Measurements from ENCODE around the gene KTN1. TPM values are rescaled to one million over a fixed set of nuclear protein-coding genes. Genes with fewer than 3 reads are reported as not detected.

Gene KTN1
- total RNA-seq, 2 experiments from 2014 or later: 59.9 to 68.4 TPM

GRCh38 chr14:55704654-55705053 is 124.6 kb downstream of the KTN1 start:
- no peaks in the 10 kb centered on the region for H3K4me1 ChIP-seq (ENCODE audit: insufficient read depth, low read length)
- H3K27ac ChIP-seq (ENCODE audit: low read depth in 1 of 2, low read length in 2 of 2): no peak overlapping the region
- no peaks in the 10 kb centered on the region for H3K9me3 Mint-ChIP-seq
- no peak for DNase-seq
- no peak for TF ChIP-seq CTCF (IDR thresholded peaks at IDR 0.05)
- H3K27ac Mint-ChIP-seq: no peak overlapping the region
- no peak for ATAC-seq (ENCODE audit: poor library complexity)
- CTCF ChIA-PET: no interaction called here
- no peaks in the 10 kb centered on the region for H3K4me1 Mint-ChIP-seq (ENCODE audit: low read depth)
- H3K4me3 Mint-ChIP-seq: no peak overlapping the region
- intact Hi-C loops (cut with DNase I, micrococcal nuclease): loop anchor here (5.0 to 10.0 kb wide), 3 partner anchors 640 to 770 kb away; no protein-coding TSS in a partner anchor
- H3K36me3 Mint-ChIP-seq (ENCODE audit: low read depth): no peaks in the 10 kb centered on the region
- no peaks in the 10 kb centered on the region for H3K27me3 Mint-ChIP-seq
- POLR2A ChIA-PET: no interaction called here
- no peaks in the 10 kb centered on the region for H3K36me3 ChIP-seq (ENCODE audit: insufficient read depth, low read length)
- H3K27me3 ChIP-seq (ENCODE audit: control insufficient read depth in 1 of 2, insufficient read depth in 2 of 2, low read length in 2 of 2): no peaks in the 10 kb centered on the region
- H3K9me3 ChIP-seq (ENCODE audit: control insufficient read depth in 1 of 2, insufficient read depth in 1 of 2, low read length in 2 of 2): no peaks in the 10 kb centered on the region
- H3K4me3 ChIP-seq (ENCODE audit: low read length): no peak overlapping the region

- no peak for TF ChIP-seq CTCF (IDR thresholded peaks at IDR 0.05)
- ChIA-PET POLR2A (no interaction called here), CTCF (no interaction called here)
- no peaks in the 10 kb centered on the region for H3K9me3 ChIP-seq (ENCODE audit: control insufficient read depth in 1 of 2, insufficient read depth in 1 of 2, low read length in 2 of 2)
- no peaks in the 10 kb centered on the region for H3K36me3 ChIP-seq (ENCODE audit: insufficient read depth, low read length)
- H3K27ac ChIP-seq (ENCODE audit: low read depth in 1 of 2, low read length in 2 of 2): no peak overlapping the region
- intact Hi-C loops (cut with DNase I, micrococcal nuclease): loop anchor here (2.0 to 10.0 kb wide), 4 partner anchors 639 to 769 kb away; no protein-coding TSS in a partner anchor
- Mint-ChIP-seq H3K27me3 (no peaks in the 10 kb centered on the region), H3K4me1 (ENCODE audit: low read depth) (no peaks in the 10 kb centered on the region), H3K4me3 (no peak overlapping the region), H3K36me3 (ENCODE audit: low read depth) (no peaks in the 10 kb centered on the region), H3K9me3 (no peaks in the 10 kb centered on the region), H3K27ac (no peak overlapping the region)
- ATAC-seq (ENCODE audit: poor library complexity) (no peak), DNase-seq (no peak)
- no peaks in the 10 kb centered on the region for H3K27me3 ChIP-seq (ENCODE audit: control insufficient read depth in 1 of 2, insufficient read depth in 2 of 2, low read length in 2 of 2)
- H3K4me1 ChIP-seq (ENCODE audit: insufficient read depth, low read length): no peaks in the 10 kb centered on the region
- no peak overlapping the region for H3K4me3 ChIP-seq (ENCODE audit: low read length)
Measured at GRCh38 chr14:55705651-55706364, 125.8 kb downstream of the KTN1 start.

- ChIA-PET CTCF (no interaction called here), POLR2A (no interaction called here)
- H3K4me1 ChIP-seq (ENCODE audit: insufficient read depth, low read length): no peaks in the 10 kb centered on the region
- no peak overlapping the region for H3K27ac ChIP-seq (ENCODE audit: low read depth in 1 of 2, low read length in 2 of 2)
- no peaks in the 10 kb centered on the region for H3K4me1 Mint-ChIP-seq (ENCODE audit: low read depth)
- H3K4me3 ChIP-seq (ENCODE audit: low read length): no peak overlapping the region
- no peak for TF ChIP-seq CTCF (IDR thresholded peaks at IDR 0.05)
- no peaks in the 10 kb centered on the region for H3K36me3 ChIP-seq (ENCODE audit: insufficient read depth, low read length)
- H3K9me3 Mint-ChIP-seq: no peaks in the 10 kb centered on the region
- no peaks in the 10 kb centered on the region for H3K9me3 ChIP-seq (ENCODE audit: control insufficient read depth in 1 of 2, insufficient read depth in 1 of 2, low read length in 2 of 2)
- H3K27me3 ChIP-seq (ENCODE audit: control insufficient read depth in 1 of 2, insufficient read depth in 2 of 2, low read length in 2 of 2): no peaks in the 10 kb centered on the region
- no peak overlapping the region for H3K4me3 Mint-ChIP-seq
- DNase-seq (no peak), ATAC-seq (ENCODE audit: poor library complexity) (no peak)
- no peaks in the 10 kb centered on the region for H3K36me3 Mint-ChIP-seq (ENCODE audit: low read depth)
- no peaks in the 10 kb centered on the region for H3K27me3 Mint-ChIP-seq
- H3K27ac Mint-ChIP-seq: no peak overlapping the region
- intact Hi-C loops (cut with DNase I, micrococcal nuclease): loop anchor here (2.0 to 10.0 kb wide), 4 partner anchors 638 to 768 kb away; no protein-coding TSS in a partner anchor
Measured at GRCh38 chr14:55706365-55706684, 126.3 kb downstream of the KTN1 start.

Measured in CD4-positive, alpha-beta T cell (primary cell).